ENCODE data around the gene TBC1D10B. TPM values are rescaled to one million over a fixed set of nuclear protein-coding genes. Genes with fewer than 3 reads are reported as not detected.

Gene TBC1D10B
- total RNA-seq, 6 experiments from 2014 or later = 44.6 to 51.6 (median 46.3) TPM

GRCh38 chr16:30367349-30368009 lies 2.8 kb downstream of the TBC1D10B start:
- Mint-ChIP-seq H3K9me3 (no peaks in the 10 kb centered on the region), H3K27me3 (ENCODE audit: insufficient read depth) (peaks cover 6% of the 10 kb centered on the region; the same call in 1 of the 2 replicates), H3K36me3 (ENCODE audit: low read depth) (peaks cover 27% of the 10 kb centered on the region), H3K4me1 (ENCODE audit: low read depth) (peaks cover 39% of the 10 kb centered on the region), H3K27ac (peak overlapping the region; percentile 70), H3K4me3 (peak overlapping the region; percentile 89)
- TF ChIP-seq CTCF (IDR thresholded peaks at IDR 0.05) = no peak
- no peak for DNase-seq

- TF ChIP-seq CTCF (IDR thresholded peaks at IDR 0.05) = no peak
- no peaks in the 10 kb centered on the region for H3K9me3 Mint-ChIP-seq
- DNase-seq = no peak
- peak overlapping the region; percentile 89 for H3K4me3 Mint-ChIP-seq
- H3K27me3 Mint-ChIP-seq (ENCODE audit: insufficient read depth) = peaks cover 9% of the 10 kb centered on the region; the same call in 1 of the 2 replicates
- peaks cover 31% of the 10 kb centered on the region for H3K36me3 Mint-ChIP-seq (ENCODE audit: low read depth)
- H3K27ac Mint-ChIP-seq = peak overlapping the region; percentile 70
- H3K4me1 Mint-ChIP-seq (ENCODE audit: low read depth) = peaks cover 34% of the 10 kb centered on the region
Observed at GRCh38 chr16:30366511-30366910, 3.8 kb downstream of the TBC1D10B start.

GRCh38 chr16:30365200-30365599 lies 5.1 kb downstream of the TBC1D10B start:
- TF ChIP-seq CTCF (IDR thresholded peaks at IDR 0.05) = no peak

GRCh38 chr16:30361180-30361579 lies 9.1 kb downstream of the TBC1D10B start:
- Mint-ChIP-seq H3K4me3 (no peak overlapping the region), H3K36me3 (ENCODE audit: low read depth) (peaks cover 22% of the 10 kb centered on the region), H3K27ac (no peak overlapping the region), H3K9me3 (no peaks in the 10 kb centered on the region), H3K27me3 (ENCODE audit: insufficient read depth) (peaks cover 3% of the 10 kb centered on the region; the same call in 1 of the 2 replicates), H3K4me1 (ENCODE audit: low read depth) (peaks cover 18% of the 10 kb centered on the region)
- DNase-seq = no peak
- TF ChIP-seq CTCF (IDR thresholded peaks at IDR 0.05) = no peak

More at GRCh38 chr16:30365200-30365599, 5.1 kb downstream of the TBC1D10B start:
- Mint-ChIP-seq H3K27me3 (ENCODE audit: insufficient read depth) (peaks cover 3% of the 10 kb centered on the region; the same call in 1 of the 2 replicates), H3K4me1 (ENCODE audit: low read depth) (peaks cover 28% of the 10 kb centered on the region), H3K27ac (no peak overlapping the region), H3K36me3 (ENCODE audit: low read depth) (peaks cover 31% of the 10 kb centered on the region), H3K4me3 (no peak overlapping the region), H3K9me3 (no peaks in the 10 kb centered on the region)
- DNase-seq = no peak

- TF ChIP-seq CTCF (IDR thresholded peaks at IDR 0.05) = no peak
- Mint-ChIP-seq H3K9me3 (no peaks in the 10 kb centered on the region), H3K27me3 (ENCODE audit: insufficient read depth) (peaks cover 3% of the 10 kb centered on the region), H3K4me1 (ENCODE audit: low read depth) (peaks cover 19% of the 10 kb centered on the region), H3K36me3 (ENCODE audit: low read depth) (peaks cover 22% of the 10 kb centered on the region), H3K4me3 (no peak overlapping the region), H3K27ac (no peak overlapping the region)
- no peak for DNase-seq
Observed at GRCh38 chr16:30359871-30360170, 10.5 kb downstream of the TBC1D10B start.

Measured in HFFc6 (cell line).